IMR-90 (cell line): ENCODE measurements around the gene PRM2. TPM values are rescaled to one million over a fixed set of nuclear protein-coding genes. Genes with fewer than 3 reads are reported as not detected.

Source experiments
- ATAC-seq: fragments of 200-7000 bp; cut with Tn5 transposase; 2 replicates; pipeline ENCODE4 v1.9.1; 2020; ENCODE audit warnings: low read depth, mild to moderate bottlenecking, moderate library complexity
- BruUV-seq: library from RNA; stranded (reverse); fragments of 400-500 nt; replicated peaks from 2 replicates; lab custom pipeline; 2021; lab: Mats Ljungman, UMichigan
- CTCF ChIA-PET: fragments of 300-600 bp; formaldehyde crosslinking; extraction: SDS; loops from one replicate; lab custom pipeline; 2021; ENCODE audit warnings: antibody characterized with exemption; lab: Yijun Ruan, JAX
- POLR2A ChIA-PET: fragments of 300-600 bp; sonication (Branson Sonifier 250); formaldehyde crosslinking; loops from one replicate; lab custom pipeline; 2022; ENCODE audit warnings: antibody characterized with exemption; ENCODE audit not compliant: unreplicated experiment; lab: Charles Lee
- DNase-seq: peaks from one replicate; pipeline ENCODE4 v3.0.0; 2013
- H2AFZ ChIP-seq: replicated peaks from 2 replicates; pipeline ENCODE3; 2013; ENCODE audit warnings: low read length, mild to moderate bottlenecking; ENCODE audit not compliant: poor library complexity
- H2AK5ac ChIP-seq: 2 replicates; pipeline ENCODE4 v1.6.1; 2013; ENCODE audit warnings: low read depth, low read length, inconsistent platforms
- H2AK9ac ChIP-seq: replicated peaks from 2 replicates; pipeline ENCODE3; 2013; ENCODE audit warnings: mild to moderate bottlenecking, low read depth, low read length, moderate library complexity; ENCODE audit not compliant: poor library complexity
- H2BK120ac ChIP-seq: 2 replicates; pipeline ENCODE4 v1.6.1; 2013; ENCODE audit warnings: low read depth, low read length, inconsistent platforms
- H2BK15ac ChIP-seq: 3 replicates; pipeline ENCODE4 v1.6.1; 2013; ENCODE audit warnings: low read depth, low read length, inconsistent platforms
- H2BK20ac ChIP-seq: 2 replicates; pipeline ENCODE4 v1.6.1; 2013; ENCODE audit warnings: low read depth, mild to moderate bottlenecking, inconsistent platforms, low read length, moderate library complexity
- H2BK5ac ChIP-seq: 2 replicates; pipeline ENCODE4 v1.6.1; 2013; ENCODE audit warnings: mild to moderate bottlenecking, low read depth, low read length, inconsistent platforms; ENCODE audit not compliant: poor library complexity, severe bottlenecking
- H3K14ac ChIP-seq: replicated peaks from 2 replicates; pipeline ENCODE4 v1.6.1; 2013; ENCODE audit warnings: low read depth, low read length, inconsistent platforms
- H3K18ac ChIP-seq: 2 replicates; pipeline ENCODE4 v1.6.1; 2013; ENCODE audit warnings: low read depth, low read length, control low read depth
- H3K23ac ChIP-seq: 2 replicates; pipeline ENCODE4 v1.6.1; 2013; ENCODE audit warnings: low read depth, low read length, inconsistent platforms
- H3K27ac ChIP-seq: 2 replicates; pipeline ENCODE4 v1.5.1; 2013; ENCODE audit warnings: mild to moderate bottlenecking, control low read depth, low read length; ENCODE audit not compliant: insufficient read depth
- H3K27me3 ChIP-seq: 2 replicates; pipeline ENCODE4 v1.6.1; 2013; ENCODE audit warnings: low read length; ENCODE audit not compliant: control insufficient read depth, insufficient read depth
- H3K36me3 ChIP-seq: 2 replicates; pipeline ENCODE4 v1.6.1; 2013; ENCODE audit warnings: low read length, mixed read lengths; ENCODE audit not compliant: control insufficient read depth, insufficient read depth
- H3K4ac ChIP-seq: 2 replicates; pipeline ENCODE4 v1.6.1; 2013; ENCODE audit warnings: low read depth, low read length, inconsistent platforms
- H3K4me1 ChIP-seq: 2 replicates; pipeline ENCODE4 v1.6.1; 2013; ENCODE audit warnings: low read length, mixed read lengths; ENCODE audit not compliant: control insufficient read depth, insufficient read depth
- H3K4me2 ChIP-seq: 2 replicates; pipeline ENCODE4 v1.6.1; 2013; ENCODE audit warnings: low read depth, mild to moderate bottlenecking, control low read depth, low read length, moderate library complexity
- H3K4me3 ChIP-seq: 2 replicates; pipeline ENCODE4 v1.5.1; 2013; ENCODE audit warnings: low read depth, mild to moderate bottlenecking, control low read depth, low read length, moderate library complexity; ENCODE audit not compliant: insufficient read depth
- H3K56ac ChIP-seq: 2 replicates; pipeline ENCODE4 v1.6.1; 2013; ENCODE audit warnings: low read length, inconsistent platforms; ENCODE audit not compliant: insufficient read depth; ENCODE audit errors: extremely low read depth
- H3K79me1 ChIP-seq, 2 experiments: 2 replicates each; pipeline ENCODE4 v1.6.1; 2013; ENCODE audit warnings: low read length in 2 of 2, inconsistent platforms in 1 of 2, low read depth in 1 of 2
- H3K9ac ChIP-seq: 2 replicates; pipeline ENCODE4 v1.6.1; 2013; ENCODE audit warnings: low read depth, low read length, control low read depth
- H3K9me1 ChIP-seq: 2 replicates; pipeline ENCODE4 v1.6.1; 2013; ENCODE audit warnings: low read length, inconsistent platforms; ENCODE audit not compliant: insufficient read depth
- H3K9me3 ChIP-seq: 2 replicates; pipeline ENCODE4 v1.6.1; 2013; ENCODE audit warnings: low read length; ENCODE audit not compliant: control insufficient read depth, insufficient read depth
- H4K20me1 ChIP-seq: 2 replicates; pipeline ENCODE4 v1.6.1; 2013; ENCODE audit warnings: low read length, inconsistent platforms; ENCODE audit not compliant: insufficient read depth
- H4K5ac ChIP-seq: 2 replicates; pipeline ENCODE4 v1.6.1; 2013; ENCODE audit warnings: mild to moderate bottlenecking, low read depth, low read length, control low read depth
- H4K8ac ChIP-seq, 2 experiments: 2 replicates each; pipeline ENCODE4 v1.6.1; 2013; ENCODE audit warnings: low read depth in 2 of 2, low read length in 2 of 2, control low read depth in 1 of 2, inconsistent platforms in 1 of 2
- H4K91ac ChIP-seq: 2 replicates; pipeline ENCODE4 v1.6.1; 2013; ENCODE audit warnings: low read depth, low read length, inconsistent platforms; ENCODE audit not compliant: insufficient read depth
- BHLHE40 ChIP-seq: fragments of 150-350 bp; IDR thresholded peaks from 2 replicates; pipeline ENCODE4 v1.6.1; 2016; ENCODE audit warnings: mild to moderate bottlenecking, low read depth, low read length
- CHD1 ChIP-seq: IDR thresholded peaks from 2 replicates; pipeline ENCODE4 v1.6.1; 2012; ENCODE audit warnings: low read depth, low read length, improper control_type of control experiment
- FOS ChIP-seq: fragments of 150-350 bp; IDR thresholded peaks from 2 replicates; pipeline ENCODE4 v1.6.1; 2016; ENCODE audit warnings: low read depth, low read length
- MAFK ChIP-seq: IDR thresholded peaks from 2 replicates; pipeline ENCODE4 v1.6.1; 2012; ENCODE audit warnings: low read depth, low read length, improper control_type of control experiment
- MAZ ChIP-seq: IDR thresholded peaks from 2 replicates; pipeline ENCODE4 v1.6.1; 2012; ENCODE audit warnings: low read depth, mild to moderate bottlenecking, low read length, improper control_type of control experiment, moderate library complexity, borderline replicate concordance
- MXI1 ChIP-seq: IDR thresholded peaks from 2 replicates; pipeline ENCODE4 v1.6.1; 2012; ENCODE audit warnings: low read depth, mild to moderate bottlenecking, low read length, moderate library complexity, borderline replicate concordance
- NFE2L2 ChIP-seq: fragments of 150-350 bp; IDR thresholded peaks from 2 replicates; pipeline ENCODE4 v1.6.1; 2016; ENCODE audit warnings: low read depth, mild to moderate bottlenecking, low read length
- POLR2A ChIP-seq: IDR thresholded peaks from 2 replicates; pipeline ENCODE4 v1.6.1; 2012; ENCODE audit warnings: mild to moderate bottlenecking, low read depth, low read length
- RAD21 ChIP-seq: IDR thresholded peaks from 2 replicates; pipeline ENCODE4 v1.6.1; 2012; ENCODE audit warnings: low read length, improper control_type of control experiment
- RCOR1 ChIP-seq: IDR thresholded peaks from 2 replicates; pipeline ENCODE4 v1.6.1; 2012; ENCODE audit warnings: mild to moderate bottlenecking, low read length, improper control_type of control experiment; ENCODE audit not compliant: insufficient replicate concordance
- RFX5 ChIP-seq: IDR thresholded peaks from 2 replicates; pipeline ENCODE4 v1.8.0; 2012; ENCODE audit warnings: low read depth, mild to moderate bottlenecking, low read length, moderate library complexity
- WGBS, 2 experiments: methylation state at CpG; one replicate each; pipeline versions ENCODE4 v1.1.5 to v1.1.7; 2013; ENCODE audit warnings: missing lambda C conversion rate in 2 of 2; ENCODE audit not compliant: insufficient read length in 1 of 2; ENCODE audit errors: extremely low coverage in 2 of 2; 5-methylcytosine and 5-hydroxymethylcytosine counted together
- dilution Hi-C: fragments of 300-500 bp; cut with HindIII; formaldehyde crosslinking; loops from one replicate; pipeline ENCODE4 v1.14.3; 2018; ENCODE audit warnings: low sequenced_read_pairs; ENCODE audit not compliant: unreplicated experiment
- in situ Hi-C: fragments of 300-500 bp; cut with MboI; formaldehyde crosslinking; loops from 3 replicates; pipeline ENCODE4 v1.14.3; 2019; ENCODE audit warnings: low sequenced_read_pairs, inconsistent platforms, mixed read lengths
- intact Hi-C: fragments of 100-400 bp; cut with micrococcal nuclease; formaldehyde crosslinking; loops from 2 replicates; pipeline ENCODE4 v1.10.0; 2022
- polyA plus RNA-seq, 3 experiments: library from polyadenylated mRNA; depleted of rRNA; stranded (reverse); fragments of >200 nt; gene quantifications; 2 replicates each; pipeline ENCODE4 v1.2.3, GENCODE V29; 2012; ENCODE audit warnings: low replicate concordance in 1 of 3
- total RNA-seq: library from RNA; depleted of rRNA; stranded (reverse); fragments of >200 nt; gene quantifications from 2 replicates; pipeline ENCODE4 v1.2.3, GENCODE V29; 2012
- TF ChIP-seq, protein P1 (sequence below): fragments of 150-350 bp; IDR thresholded peaks from 2 replicates; pipeline ENCODE4 v1.6.1; 2017; ENCODE audit warnings: mild to moderate bottlenecking, antibody characterized with exemption, low read length, low read depth
- TF ChIP-seq, protein P2 (sequence below): conservative IDR thresholded peaks from 2 replicates; pipeline ENCODE4 v1.5.1; 2012; ENCODE audit warnings: mild to moderate bottlenecking, low read depth, low read length, improper control_type of control experiment

The PRM2 gene
- total and polyA plus RNA-seq, 2 of the 4 experiments (the other 2 are of a cell fraction): not detected

DNA sequence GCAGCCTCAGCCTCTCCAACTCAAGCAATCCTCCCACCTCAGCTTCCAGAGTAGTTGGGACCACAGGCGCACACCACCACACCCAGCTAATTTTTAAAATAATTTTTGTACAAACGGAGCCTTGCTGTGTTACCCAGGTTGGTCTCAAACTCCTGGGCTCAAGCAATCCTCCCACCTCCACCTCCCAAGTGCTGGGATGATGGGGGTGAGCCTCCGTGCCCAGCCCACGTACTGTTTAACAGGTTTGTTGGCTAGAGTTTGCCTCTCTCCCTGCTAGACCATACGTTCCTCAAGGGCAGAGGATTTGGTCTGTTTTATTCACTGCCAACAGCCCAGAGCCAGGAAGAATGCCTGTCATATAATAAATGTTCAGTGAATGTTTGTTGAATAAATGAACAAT is 46.8 kb downstream of the PRM2 start:
- dilution Hi-C loops: no loop called here
- no peak for ATAC-seq
- BruUV-seq: no TSS peak
- no peak overlapping the region for H3K9ac ChIP-seq
- no peak overlapping the region for H4K8ac ChIP-seq
- no peak overlapping the region for H3K18ac ChIP-seq
- H2AFZ ChIP-seq: no peak overlapping the region
- no peaks in the 10 kb centered on the region for H3K9me3 ChIP-seq
- in situ Hi-C loops: no loop called here
- no peak overlapping the region for H3K27ac ChIP-seq
- no peaks in the 10 kb centered on the region for H3K9me1 ChIP-seq
- H3K36me3 ChIP-seq: no peaks in the 10 kb centered on the region
- H3K4ac ChIP-seq: no peak overlapping the region
- no peaks in the 10 kb centered on the region for H4K20me1 ChIP-seq
- POLR2A ChIA-PET: no interaction called here
- no peak overlapping the region for H2BK20ac ChIP-seq
- intact Hi-C loops: no loop called here
- H4K5ac ChIP-seq: no peak overlapping the region
- H4K91ac ChIP-seq: no peak overlapping the region
- no peak overlapping the region for H2AK9ac ChIP-seq
- no peak overlapping the region for H2BK120ac ChIP-seq
- no CpG with 5 or more reads among the region's 5 CpGs for WGBS, 2 experiments
- no peak overlapping the region for H2BK15ac ChIP-seq
- CTCF ChIA-PET: no interaction called here
- no peaks in the 10 kb centered on the region; the same call in 1 of the 2 replicates for H3K27me3 ChIP-seq
- no peak for DNase-seq
- no peak overlapping the region for H2BK5ac ChIP-seq
- no peak overlapping the region for H2AK5ac ChIP-seq
- no peak overlapping the region for H3K14ac ChIP-seq
- H3K56ac ChIP-seq: no peak overlapping the region
- no peak overlapping the region for H3K4me3 ChIP-seq
- no peaks in the 10 kb centered on the region for H3K79me1 ChIP-seq
- H3K23ac ChIP-seq: no peak overlapping the region
- peaks cover 4% of the 10 kb centered on the region; the same call in 1 of the 2 replicates for H3K4me1 ChIP-seq
- no peak overlapping the region for H3K4me2 ChIP-seq
- no peak for TF ChIP-seq FOS
- no peak for TF ChIP-seq RAD21
- TF ChIP-seq MAFK: no peak
- TF ChIP-seq RCOR1: no peak
- TF ChIP-seq, protein P1, sequence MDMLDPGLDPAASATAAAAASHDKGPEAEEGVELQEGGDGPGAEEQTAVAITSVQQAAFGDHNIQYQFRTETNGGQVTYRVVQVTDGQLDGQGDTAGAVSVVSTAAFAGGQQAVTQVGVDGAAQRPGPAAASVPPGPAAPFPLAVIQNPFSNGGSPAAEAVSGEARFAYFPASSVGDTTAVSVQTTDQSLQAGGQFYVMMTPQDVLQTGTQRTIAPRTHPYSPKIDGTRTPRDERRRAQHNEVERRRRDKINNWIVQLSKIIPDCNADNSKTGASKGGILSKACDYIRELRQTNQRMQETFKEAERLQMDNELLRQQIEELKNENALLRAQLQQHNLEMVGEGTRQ: no peak
- TF ChIP-seq MAZ: no peak
- no peak for TF ChIP-seq POLR2A
- no peak for TF ChIP-seq NFE2L2
- TF ChIP-seq BHLHE40: no peak
- no peak for TF ChIP-seq RFX5
- TF ChIP-seq MXI1: no peak
- TF ChIP-seq, protein P2, sequence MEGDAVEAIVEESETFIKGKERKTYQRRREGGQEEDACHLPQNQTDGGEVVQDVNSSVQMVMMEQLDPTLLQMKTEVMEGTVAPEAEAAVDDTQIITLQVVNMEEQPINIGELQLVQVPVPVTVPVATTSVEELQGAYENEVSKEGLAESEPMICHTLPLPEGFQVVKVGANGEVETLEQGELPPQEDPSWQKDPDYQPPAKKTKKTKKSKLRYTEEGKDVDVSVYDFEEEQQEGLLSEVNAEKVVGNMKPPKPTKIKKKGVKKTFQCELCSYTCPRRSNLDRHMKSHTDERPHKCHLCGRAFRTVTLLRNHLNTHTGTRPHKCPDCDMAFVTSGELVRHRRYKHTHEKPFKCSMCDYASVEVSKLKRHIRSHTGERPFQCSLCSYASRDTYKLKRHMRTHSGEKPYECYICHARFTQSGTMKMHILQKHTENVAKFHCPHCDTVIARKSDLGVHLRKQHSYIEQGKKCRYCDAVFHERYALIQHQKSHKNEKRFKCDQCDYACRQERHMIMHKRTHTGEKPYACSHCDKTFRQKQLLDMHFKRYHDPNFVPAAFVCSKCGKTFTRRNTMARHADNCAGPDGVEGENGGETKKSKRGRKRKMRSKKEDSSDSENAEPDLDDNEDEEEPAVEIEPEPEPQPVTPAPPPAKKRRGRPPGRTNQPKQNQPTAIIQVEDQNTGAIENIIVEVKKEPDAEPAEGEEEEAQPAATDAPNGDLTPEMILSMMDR: no peak
- no peak for TF ChIP-seq CHD1
